Prostate gland (tissue), 2 donors: ENCODE data around the gene SPTBN4.
"Not testable (repeated sequence)": the region's sequence is repeated elsewhere in the genome, so short reads cannot be mapped to it uniquely, and the experiment has no call there.

Source experiments
- CTCF ChIP-seq, 4 experiments: fragments of 200-600 bp in 2 of 4; fragments of 450-650 bp in 2 of 4; sonication (generic) in 2 of 4; IDR thresholded peaks; 1 replicate in 3 of 4; 2 replicates in 1 of 4; pipeline ENCODE4 v1.5.1; 2016 to 2019; ENCODE audit warnings: antibody characterized with exemption in 4 of 4, mild to moderate bottlenecking in 2 of 4, moderate library complexity in 2 of 4
- POLR2A ChIP-seq: fragments of 450-650 bp; IDR thresholded peaks from one replicate; pipeline ENCODE4 v1.6.1; 2016; ENCODE audit warnings: antibody characterized with exemption, mild to moderate bottlenecking
- POLR2AphosphoS5 ChIP-seq: sonication (generic); formaldehyde crosslinking; IDR thresholded peaks from one replicate; pipeline ENCODE4 v1.6.1; 2017; ENCODE audit warnings: antibody characterized with exemption

GRCh38 chr19:40624369-40625153 lies 157.8 kb downstream of the SPTBN4 start:
- TF ChIP-seq POLR2A; CTCF (IDR thresholded peaks at IDR 0.05); POLR2AphosphoS5: not testable (repeated sequence)
